NCI-H510A (cell line): Measurements from ENCODE around the gene TGFBR2.
"Not testable (repeated sequence)": the region's sequence is repeated elsewhere in the genome, so short reads cannot be mapped to it uniquely, and the experiment has no call there.

Source experiments
- DNase-seq: peaks from one replicate; lab custom pipeline; 2025; lab: John Stamatoyannopoulos, UW

The TGFBR2 gene

GRCh38 chr3:30619318-30619717, 12.9 kb downstream of the TGFBR2 start:
- no peak for DNase-seq

GRCh38 chr3:30620402-30621360, 14.3 kb downstream of the TGFBR2 start:
- no peak for DNase-seq

- no peak for DNase-seq
Measured at GRCh38 chr3:30621576-30621975, 15.2 kb downstream of the TGFBR2 start.

- DNase-seq = no peak
Measured at GRCh38 chr3:30622047-30622545, 15.7 kb downstream of the TGFBR2 start.

- DNase-seq = no peak
Measured at GRCh38 chr3:30622790-30623189, 16.4 kb downstream of the TGFBR2 start.

GRCh38 chr3:30623351-30623750, 16.9 kb downstream of the TGFBR2 start:
- DNase-seq = no peak

GRCh38 chr3:30624480-30624879, 18.1 kb downstream of the TGFBR2 start:
- DNase-seq = not testable (repeated sequence)

- no peak for DNase-seq
Measured at GRCh38 chr3:30625541-30626438, 19.4 kb downstream of the TGFBR2 start.

- no peak for DNase-seq
Measured at GRCh38 chr3:30626443-30627180, 20.2 kb downstream of the TGFBR2 start.

GRCh38 chr3:30628205-30628900, 22.0 kb downstream of the TGFBR2 start:
- no peak for DNase-seq

GRCh38 chr3:30628901-30629590, 22.6 kb downstream of the TGFBR2 start:
- DNase-seq = no peak

GRCh38 chr3:30629746-30630145, 23.3 kb downstream of the TGFBR2 start:
- no peak for DNase-seq

- DNase-seq = no peak
Measured at GRCh38 chr3:30630238-30631030, 24.0 kb downstream of the TGFBR2 start.

GRCh38 chr3:30631243-30631904, 25.0 kb downstream of the TGFBR2 start:
- DNase-seq = no peak

GRCh38 chr3:30632065-30632464, 25.7 kb downstream of the TGFBR2 start:
- no peak for DNase-seq

- no peak for DNase-seq
Measured at GRCh38 chr3:30632521-30632920, 26.1 kb downstream of the TGFBR2 start.

- DNase-seq = no peak
Measured at GRCh38 chr3:30633718-30634117, 27.3 kb downstream of the TGFBR2 start.

GRCh38 chr3:30634761-30635735, 28.6 kb downstream of the TGFBR2 start:
- DNase-seq = no peak
